HG03469 (cell line): ENCODE results near the gene MORC4.

Source experiments
- ATAC-seq: cut with Tn5 transposase; IDR thresholded peaks from one replicate; pipeline ENCODE4 v1.9.1; 2021; ENCODE audit warnings: mild to moderate bottlenecking, moderate library complexity, moderate number of reproducible peaks; ENCODE audit not compliant: unreplicated experiment

Gene MORC4

DNA sequence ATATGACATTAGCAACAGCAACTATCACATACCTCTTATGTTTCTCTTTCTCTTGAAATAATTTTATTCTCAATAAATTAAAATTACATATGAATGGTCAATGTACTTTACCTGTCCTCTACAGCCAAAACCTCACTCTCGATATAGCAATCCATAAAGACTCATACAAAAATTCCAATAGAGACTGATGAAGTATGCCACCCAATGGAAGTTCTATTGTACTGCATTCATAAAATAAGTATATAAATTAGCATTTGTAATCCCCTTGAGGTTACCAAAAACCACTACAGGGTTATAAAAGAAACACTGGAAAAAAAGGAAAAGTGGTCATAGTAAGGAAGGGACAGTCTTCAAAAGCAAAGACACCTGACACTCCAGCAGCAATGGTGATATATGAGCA, 47.0 kb downstream of the MORC4 start:
- ATAC-seq = no peak

GRCh38 chrX:106952538-106952937, 47.5 kb downstream of the MORC4 start:
- no peak for ATAC-seq

- ATAC-seq = no peak
Observed at GRCh38 chrX:106952089-106952488, 47.9 kb downstream of the MORC4 start.

- ATAC-seq = no peak
Observed at GRCh38 chrX:106951230-106951629, 48.8 kb downstream of the MORC4 start.

DNA sequence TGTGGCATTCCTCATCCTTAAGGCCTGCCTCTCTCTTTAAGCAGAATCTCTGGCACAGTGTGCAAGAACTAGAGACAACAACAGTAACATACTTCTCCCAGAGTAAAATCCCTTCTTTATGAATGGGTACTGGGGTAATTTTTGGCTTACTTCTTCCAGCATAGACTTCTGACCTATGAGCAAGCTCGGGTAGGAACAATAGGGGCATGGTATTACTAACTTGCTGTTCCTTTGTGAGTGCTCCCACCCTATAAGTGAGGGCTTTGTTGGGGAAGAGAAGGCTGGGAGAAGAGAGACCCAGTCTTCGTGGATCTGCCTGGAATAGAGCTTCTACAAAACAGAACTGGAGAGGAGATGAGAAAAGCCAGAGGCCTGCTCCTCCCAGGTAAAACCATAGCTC, 49.6 kb downstream of the MORC4 start:
- ATAC-seq = no peak

DNA sequence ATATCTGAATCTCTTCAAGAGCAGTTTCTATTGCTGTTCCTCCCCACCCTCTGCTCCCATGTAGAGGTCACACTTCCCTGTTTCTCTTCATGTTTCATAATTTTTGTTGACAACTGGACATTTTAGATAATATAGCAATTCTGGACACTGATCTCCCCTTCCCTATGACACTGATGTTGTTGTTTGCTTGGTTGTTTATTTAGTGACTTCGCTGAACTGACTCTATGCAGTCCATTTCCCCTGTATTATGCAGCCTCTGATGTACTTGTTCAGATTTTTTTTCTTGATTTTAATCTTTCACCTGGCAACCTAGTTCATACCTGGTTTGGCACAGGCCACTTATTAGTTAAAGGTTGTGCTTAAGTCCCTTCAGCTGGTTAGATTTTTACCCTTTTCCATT, 50.6 kb downstream of the MORC4 start:
- no peak for ATAC-seq

DNA sequence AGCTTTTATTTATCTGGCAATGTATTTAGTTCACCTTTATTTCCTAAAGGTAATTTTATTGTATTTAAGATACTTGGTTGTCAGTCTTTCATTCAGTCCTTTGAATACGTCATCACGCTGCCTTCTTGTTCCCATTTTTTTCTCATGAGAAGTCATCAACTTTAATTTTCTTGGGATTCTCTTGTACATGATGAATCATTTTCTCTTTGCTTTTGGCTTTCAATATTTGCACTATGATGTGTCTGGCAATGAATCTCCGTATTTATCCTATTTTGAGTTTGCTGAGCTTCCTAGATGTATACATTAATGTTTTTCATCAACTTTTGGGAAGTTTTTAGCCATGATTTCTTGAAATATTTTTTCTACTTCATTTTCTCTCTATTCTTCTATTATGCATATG, 51.4 kb downstream of the MORC4 start:
- no peak for ATAC-seq

GRCh38 chrX:106946464-106946863, 53.5 kb downstream of the MORC4 start:
- ATAC-seq = no peak

- no peak for ATAC-seq
Observed at GRCh38 chrX:106940068-106940467, 59.9 kb downstream of the MORC4 start.

DNA sequence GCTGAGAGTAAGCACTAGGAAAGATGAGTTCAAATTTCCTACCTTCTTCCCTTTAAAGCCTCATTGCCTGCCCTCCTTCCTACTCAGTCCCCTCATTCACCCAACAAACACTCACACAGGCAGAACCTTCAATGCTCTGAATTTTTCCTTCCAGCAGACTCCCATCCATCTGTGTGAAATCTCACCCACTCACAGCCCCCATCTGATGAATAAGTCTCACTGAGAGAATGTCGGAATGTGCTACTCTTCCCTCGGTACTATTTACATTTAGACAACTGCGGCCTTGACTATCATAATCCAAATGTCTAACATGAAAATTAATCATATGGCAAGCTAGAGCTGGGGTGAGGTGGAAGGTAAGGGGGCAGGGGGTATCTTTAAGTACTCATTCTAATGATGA, 60.4 kb downstream of the MORC4 start:
- ATAC-seq = no peak

DNA sequence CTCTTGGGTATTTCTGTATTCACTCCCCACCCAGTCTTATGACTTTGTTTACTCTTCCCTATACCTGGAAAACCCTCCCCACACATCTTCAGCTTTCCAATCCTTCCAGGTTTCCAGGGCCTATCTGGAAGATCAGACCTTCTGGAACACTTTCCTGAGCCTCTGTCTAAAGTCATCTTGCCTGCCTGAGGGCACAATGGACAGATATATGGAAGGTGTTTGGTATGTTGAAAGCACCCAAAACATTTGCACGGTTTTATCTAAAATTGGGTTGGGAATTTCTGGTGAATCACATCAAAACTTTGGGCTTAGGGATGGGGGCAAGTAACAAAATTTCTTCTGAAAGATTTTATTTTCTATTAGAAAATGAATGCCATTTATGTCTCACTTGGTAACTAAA, 63.8 kb downstream of the MORC4 start:
- no peak for ATAC-seq

DNA sequence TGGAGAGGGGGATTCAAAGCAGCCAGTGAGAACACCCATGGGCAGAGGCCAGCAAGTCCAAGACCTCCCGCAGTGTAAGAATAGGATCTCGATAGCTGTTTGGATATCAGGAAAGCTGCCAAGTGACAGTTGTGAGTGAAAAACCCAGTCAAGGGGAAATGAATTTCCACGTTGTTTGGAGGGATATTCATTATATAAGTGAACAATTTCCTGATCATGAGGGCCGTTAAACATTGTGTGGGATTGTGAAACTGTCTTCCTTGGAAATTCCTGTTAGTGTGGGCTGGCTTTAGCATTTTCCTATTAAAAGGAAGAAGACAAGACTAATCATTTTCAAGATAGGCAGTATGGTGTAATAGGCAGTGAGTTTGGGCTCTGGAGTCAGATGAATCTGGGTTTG, 64.8 kb downstream of the MORC4 start:
- ATAC-seq = no peak

GRCh38 chrX:106933538-106933961, 66.5 kb downstream of the MORC4 start:
- ATAC-seq = no peak

- no peak for ATAC-seq
Observed at GRCh38 chrX:106932960-106933537, 67.0 kb downstream of the MORC4 start.

DNA sequence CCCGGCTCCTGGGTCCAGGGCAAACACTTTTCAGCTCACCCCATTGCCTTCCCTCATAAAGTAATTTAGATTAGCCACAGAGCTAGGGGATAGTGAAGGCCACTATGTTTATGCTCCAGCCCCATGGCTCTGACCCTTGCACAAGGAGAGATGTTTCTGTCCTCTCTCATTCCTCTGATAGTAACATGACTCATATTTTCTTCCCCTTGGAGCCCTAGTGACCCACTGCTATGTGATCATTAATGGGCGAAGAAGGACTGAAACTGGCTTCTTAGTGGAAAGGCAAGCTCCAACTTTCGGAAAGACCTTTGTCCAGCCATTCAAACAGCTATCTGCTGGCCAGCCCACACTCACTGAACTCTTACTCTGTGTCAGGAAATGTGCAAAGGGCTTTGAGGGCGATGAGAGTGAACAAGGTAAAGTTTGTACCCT, 67.5 kb downstream of the MORC4 start:
- no peak for ATAC-seq

DNA sequence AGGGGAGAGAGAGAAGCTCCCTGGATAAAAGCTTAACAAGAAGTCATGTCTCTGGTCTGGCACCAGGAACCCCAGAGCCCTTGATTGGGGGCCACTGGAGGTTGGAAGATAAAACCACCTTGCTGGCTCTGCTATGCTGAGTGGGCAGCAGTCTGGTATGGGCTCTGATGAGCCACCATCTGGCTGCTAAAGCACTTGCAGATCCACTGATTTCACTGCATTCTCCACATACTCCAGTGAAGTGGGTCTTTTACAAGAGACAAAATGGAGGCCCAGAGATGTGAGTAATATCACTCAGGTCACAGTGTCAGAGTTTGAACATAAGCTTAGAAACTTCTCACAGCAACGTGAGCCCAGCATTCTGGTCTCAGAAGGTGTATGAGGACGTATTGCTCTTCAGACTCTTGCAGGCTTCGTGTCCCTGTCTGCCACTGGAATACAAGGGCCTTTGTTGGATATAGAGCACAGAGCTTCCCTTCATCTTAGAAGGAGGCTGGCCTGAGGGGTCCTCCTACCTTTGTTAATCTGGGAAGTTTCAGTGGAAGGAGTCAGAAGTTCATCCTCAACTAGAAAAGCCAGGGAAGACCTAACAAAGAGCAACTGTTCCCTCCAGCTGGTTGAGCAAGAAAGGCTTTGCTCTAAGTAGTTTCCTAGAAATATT, 68.1 kb downstream of the MORC4 start:
- no peak for ATAC-seq

DNA sequence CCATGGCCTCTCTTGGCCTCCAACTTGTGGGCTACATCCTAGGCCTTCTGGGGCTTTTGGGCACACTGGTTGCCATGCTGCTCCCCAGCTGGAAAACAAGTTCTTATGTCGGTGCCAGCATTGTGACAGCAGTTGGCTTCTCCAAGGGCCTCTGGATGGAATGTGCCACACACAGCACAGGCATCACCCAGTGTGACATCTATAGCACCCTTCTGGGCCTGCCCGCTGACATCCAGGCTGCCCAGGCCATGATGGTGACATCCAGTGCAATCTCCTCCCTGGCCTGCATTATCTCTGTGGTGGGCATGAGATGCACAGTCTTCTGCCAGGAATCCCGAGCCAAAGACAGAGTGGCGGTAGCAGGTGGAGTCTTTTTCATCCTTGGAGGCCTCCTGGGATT, 71.8 kb downstream of the MORC4 start:
- ATAC-seq = no peak

DNA sequence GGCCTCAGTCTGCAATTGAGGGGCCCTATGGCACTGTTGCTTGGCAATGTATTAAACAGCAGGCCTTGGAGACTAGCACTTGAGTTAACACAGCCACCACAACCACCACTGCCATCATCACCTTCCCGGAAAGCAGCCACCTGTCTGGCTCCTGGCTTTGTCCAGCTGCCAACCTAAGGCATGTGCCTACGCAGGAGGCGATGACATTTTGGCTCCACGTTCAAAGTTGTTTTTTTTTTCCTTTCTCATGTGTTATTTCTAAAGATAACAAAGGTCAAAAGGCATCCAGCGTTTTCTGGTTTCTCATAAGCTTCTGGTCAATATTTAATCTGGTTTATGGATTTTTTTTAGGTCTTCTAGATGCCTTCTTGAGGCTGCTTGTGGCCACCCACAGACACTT, 72.3 kb downstream of the MORC4 start:
- no peak for ATAC-seq

GRCh38 chrX:106927023-106927422, 73.0 kb downstream of the MORC4 start:
- no peak for ATAC-seq

DNA sequence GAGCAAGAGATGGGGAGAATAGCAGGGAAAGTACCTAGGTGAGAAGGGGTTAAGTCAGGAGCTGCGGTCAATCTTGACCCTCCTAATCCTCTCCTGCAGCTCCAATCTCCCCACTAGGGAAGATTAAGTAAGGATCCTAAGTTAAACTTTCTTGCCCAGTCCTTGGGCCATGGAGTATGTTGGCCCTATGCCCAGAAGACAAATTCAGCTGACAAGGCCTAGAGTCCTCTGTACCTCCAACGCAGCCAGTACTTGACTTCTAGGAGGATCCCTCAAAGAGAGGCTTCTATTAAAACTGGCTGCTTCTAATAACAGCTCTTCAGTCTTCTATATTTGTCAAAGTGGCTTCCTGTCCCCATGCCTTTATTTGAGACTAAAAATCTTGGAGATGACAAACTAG, 78.4 kb downstream of the MORC4 start:
- ATAC-seq = no peak

DNA sequence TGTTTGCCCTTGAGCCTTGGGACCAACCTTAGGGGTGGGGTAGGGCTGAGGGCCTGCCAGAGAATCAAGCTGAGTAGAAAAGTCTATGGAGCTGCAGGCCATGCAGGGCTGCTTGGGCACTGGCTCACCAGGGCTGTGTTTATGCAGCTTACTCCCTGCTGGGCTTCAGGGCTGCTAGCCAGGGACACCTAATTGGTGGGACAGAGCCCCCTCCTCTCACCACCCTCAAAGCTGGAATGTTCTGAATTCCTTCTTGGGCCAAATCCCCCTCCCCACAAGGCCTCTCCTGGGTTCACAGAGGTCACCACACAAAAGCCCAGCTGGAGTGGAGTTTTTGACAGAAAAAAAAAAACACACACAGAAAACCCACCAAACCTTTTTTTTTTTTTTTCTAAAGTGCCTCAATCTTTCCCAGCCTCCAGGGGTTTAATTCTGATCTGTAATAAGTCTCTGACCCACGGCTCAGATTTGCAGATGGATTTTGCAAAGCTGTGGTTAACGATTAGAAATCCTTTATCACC, 80.0 kb downstream of the MORC4 start, which contains the start of gene CLDN2:
CLDN2 (plus strand) TSS at position 471 of the 521 bp plus-strand sequence. CDS start 7,827 bp downstream, outside the sequence.
- no peak for ATAC-seq

DNA sequence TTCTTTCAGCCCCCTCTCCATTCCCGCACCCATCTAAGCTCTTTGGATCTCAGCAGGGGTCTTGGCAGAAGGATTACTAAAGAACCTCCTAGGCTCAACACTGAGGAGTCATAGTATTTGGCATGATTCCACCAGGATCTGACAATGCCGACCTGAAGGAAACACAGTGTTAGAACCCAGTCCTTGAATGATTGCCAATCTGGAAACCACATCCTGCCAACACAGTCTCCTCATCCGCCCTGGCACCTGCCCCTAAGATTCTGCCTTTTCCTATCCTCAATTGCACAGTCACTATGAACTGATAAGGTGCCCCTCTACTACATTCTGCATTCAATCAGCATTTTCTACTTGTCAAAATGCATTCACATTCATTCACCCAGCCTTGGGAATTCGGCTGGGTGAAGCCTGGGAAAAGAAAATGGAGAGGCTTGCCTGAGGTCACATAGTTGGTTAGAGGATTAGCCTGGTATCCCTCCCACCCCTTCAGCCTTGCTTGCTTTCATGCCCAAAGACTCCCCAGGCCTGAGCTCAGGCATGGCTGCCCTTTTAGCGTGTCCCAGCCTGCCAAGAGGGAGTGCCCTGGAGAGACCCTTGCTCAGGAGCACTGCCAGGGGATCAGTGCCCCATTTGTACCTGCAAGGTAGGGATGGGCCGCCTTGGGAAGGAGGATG, 82.0 kb downstream of the MORC4 start:
- no peak for ATAC-seq
